OCI-LY7 (cell line): ENCODE data around the gene MARK2. TPM values are rescaled to one million over a fixed set of nuclear protein-coding genes. Genes with fewer than 3 reads are reported as not detected.
A peak's percentile ranks its signal among the peaks of the same experiment; 100 is the strongest.

Source experiments
- BruUV-seq: library from RNA; stranded (reverse); fragments of 400-500 nt; replicated peaks from 2 replicates; lab custom pipeline; 2021; lab: Mats Ljungman, UMichigan
- CTCF ChIA-PET: fragments of 300-600 bp; sonication (Branson Sonifier 250); formaldehyde crosslinking; loops from one replicate; lab custom pipeline; 2022; ENCODE audit warnings: antibody characterized with exemption; ENCODE audit not compliant: unreplicated experiment; lab: Charles Lee
- POLR2A ChIA-PET: fragments of 300-600 bp; sonication (Branson Sonifier 250); formaldehyde crosslinking; loops from one replicate; lab custom pipeline; 2022; ENCODE audit warnings: antibody characterized with exemption; lab: Charles Lee
- DNase-seq: peaks from one replicate; pipeline ENCODE4 v3.0.0-alpha.2; 2015; ENCODE audit warnings: low spot score
- H2AFZ ChIP-seq: fragments of 200-600 bp; sonication (generic), shearing (Covaris generic); 2 replicates; pipeline ENCODE4 v1.6.1; 2014; ENCODE audit warnings: mild to moderate bottlenecking, antibody characterized with exemption, low read length, moderate library complexity
- H3K27ac ChIP-seq: fragments of 200-600 bp; sonication (generic); 2 replicates; pipeline ENCODE4 v1.5.1; 2014; ENCODE audit warnings: mixed run types, low read depth, mild to moderate bottlenecking, moderate library complexity, low read length, inconsistent platforms; ENCODE audit not compliant: poor library complexity, severe bottlenecking
- H3K36me3 ChIP-seq: fragments of 200-600 bp; sonication (generic); 2 replicates; pipeline ENCODE4 v1.6.1; 2014; ENCODE audit warnings: mild to moderate bottlenecking, antibody characterized with exemption, low read length, moderate library complexity, mixed read lengths; ENCODE audit not compliant: insufficient read depth
- H3K4me1 ChIP-seq: fragments of 200-600 bp; sonication (generic); 2 replicates; pipeline ENCODE4 v1.5.1; 2014; ENCODE audit warnings: mild to moderate bottlenecking, low read length; ENCODE audit not compliant: insufficient read depth, poor library complexity, severe bottlenecking
- H3K4me2 ChIP-seq: fragments of 200-600 bp; sonication (generic); 2 replicates; pipeline ENCODE4 v1.6.1; 2014; ENCODE audit warnings: mild to moderate bottlenecking, low read length
- H3K4me3 ChIP-seq: fragments of 200-600 bp; sonication (generic); 2 replicates; pipeline ENCODE4 v1.5.1; 2014; ENCODE audit warnings: mild to moderate bottlenecking, low read depth, low read length; ENCODE audit not compliant: poor library complexity, severe bottlenecking
- H3K79me2 ChIP-seq: fragments of 200-600 bp; sonication (generic); 2 replicates; pipeline ENCODE4 v1.6.1; 2016; ENCODE audit warnings: low read depth, mild to moderate bottlenecking, low read length, moderate library complexity, mixed read lengths; ENCODE audit not compliant: insufficient read depth
- H3K9me2 ChIP-seq: fragments of 200-600 bp; sonication (generic); 2 replicates; pipeline ENCODE4 v1.6.1; 2016; ENCODE audit warnings: mild to moderate bottlenecking, low read length, mixed read lengths; ENCODE audit not compliant: insufficient read depth
- H3K9me3 ChIP-seq: fragments of 200-600 bp; sonication (generic); 2 replicates; pipeline ENCODE4 v1.6.1; 2014; ENCODE audit warnings: mild to moderate bottlenecking, mixed run types, low read length, mixed read lengths
- H4K20me1 ChIP-seq: fragments of 200-600 bp; sonication (generic); 2 replicates; pipeline ENCODE4 v1.6.1; 2014; ENCODE audit warnings: mild to moderate bottlenecking, antibody characterized with exemption, low read length, moderate library complexity, mixed read lengths; ENCODE audit not compliant: insufficient read depth
- EZH2phosphoT487 ChIP-seq: fragments of 200-600 bp; sonication (generic); IDR thresholded peaks from 2 replicates; pipeline ENCODE4 v1.6.1; 2018; ENCODE audit warnings: low read depth, borderline replicate concordance, mild to moderate bottlenecking, mixed run types, antibody characterized with exemption, low read length, moderate library complexity, mixed read lengths
- intact Hi-C: fragments of 100-400 bp; cut with micrococcal nuclease; formaldehyde crosslinking; loops from one replicate; pipeline ENCODE4 v1.10.0; 2022; ENCODE audit not compliant: unreplicated experiment
- total RNA-seq, 2 experiments: library from RNA; depleted of rRNA in 1 of 2; stranded (reverse); fragments of >200 nt in 1 of 2; shearing (Covaris generic) in 1 of 2; gene quantifications; 2 replicates each; pipeline ENCODE4 v1.2.3, GENCODE V29; 2014 to 2022
- TF ChIP-seq, protein P1 (sequence below): fragments of 200-600 bp; sonication (generic); conservative IDR thresholded peaks from 2 replicates; pipeline ENCODE4 v1.5.1; 2014; ENCODE audit warnings: mild to moderate bottlenecking, antibody characterized with exemption, low read length, moderate library complexity, mixed read lengths

MARK2 gene
- total RNA-seq, 2 experiments from 2014 or later: 22.7 to 45.4 TPM

DNA sequence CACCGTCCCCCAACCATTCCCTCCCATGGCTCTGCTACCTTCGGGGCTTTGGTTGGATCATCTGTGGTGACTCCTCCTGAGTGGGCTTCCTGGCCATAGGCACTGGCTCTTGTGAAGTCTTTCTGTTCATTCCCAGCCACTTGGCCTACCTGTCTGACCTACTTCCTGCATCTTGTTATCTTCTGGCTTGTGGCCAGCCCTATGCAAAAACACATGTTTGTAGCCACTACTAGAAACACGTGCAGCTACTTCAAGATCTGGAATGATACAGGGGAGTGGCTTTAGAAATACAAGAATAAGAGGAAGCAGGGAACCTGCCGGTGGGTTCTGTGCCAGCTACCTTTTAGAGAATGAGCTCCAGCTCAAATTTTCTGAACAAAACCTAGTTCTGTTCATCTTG lies 57.2 kb downstream of the MARK2 start:
- H3K4me1 ChIP-seq: peaks cover 4% of the 10 kb centered on the region
- intact Hi-C loops: no loop called here
- H2AFZ ChIP-seq: no peak overlapping the region
- H3K4me3 ChIP-seq: no peak overlapping the region
- H3K27ac ChIP-seq: no peak overlapping the region
- no peaks in the 10 kb centered on the region for H3K9me3 ChIP-seq
- no peaks in the 10 kb centered on the region for H3K9me2 ChIP-seq
- BruUV-seq: no TSS peak
- no peak for DNase-seq
- H4K20me1 ChIP-seq: 0 out of 2 replicates have a peak, but pooled peaks cover 3% of the 10 kb centered on the region
- no peak for TF ChIP-seq EZH2phosphoT487
- TF ChIP-seq, protein P1, sequence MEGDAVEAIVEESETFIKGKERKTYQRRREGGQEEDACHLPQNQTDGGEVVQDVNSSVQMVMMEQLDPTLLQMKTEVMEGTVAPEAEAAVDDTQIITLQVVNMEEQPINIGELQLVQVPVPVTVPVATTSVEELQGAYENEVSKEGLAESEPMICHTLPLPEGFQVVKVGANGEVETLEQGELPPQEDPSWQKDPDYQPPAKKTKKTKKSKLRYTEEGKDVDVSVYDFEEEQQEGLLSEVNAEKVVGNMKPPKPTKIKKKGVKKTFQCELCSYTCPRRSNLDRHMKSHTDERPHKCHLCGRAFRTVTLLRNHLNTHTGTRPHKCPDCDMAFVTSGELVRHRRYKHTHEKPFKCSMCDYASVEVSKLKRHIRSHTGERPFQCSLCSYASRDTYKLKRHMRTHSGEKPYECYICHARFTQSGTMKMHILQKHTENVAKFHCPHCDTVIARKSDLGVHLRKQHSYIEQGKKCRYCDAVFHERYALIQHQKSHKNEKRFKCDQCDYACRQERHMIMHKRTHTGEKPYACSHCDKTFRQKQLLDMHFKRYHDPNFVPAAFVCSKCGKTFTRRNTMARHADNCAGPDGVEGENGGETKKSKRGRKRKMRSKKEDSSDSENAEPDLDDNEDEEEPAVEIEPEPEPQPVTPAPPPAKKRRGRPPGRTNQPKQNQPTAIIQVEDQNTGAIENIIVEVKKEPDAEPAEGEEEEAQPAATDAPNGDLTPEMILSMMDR: no peak
- peaks cover 26% of the 10 kb centered on the region for H3K79me2 ChIP-seq
- peaks cover 90% of the 10 kb centered on the region for H3K36me3 ChIP-seq
- ChIA-PET CTCF (interaction anchor here (0.6 to 1.1 kb wide), 2 partner anchors 33 to 57 kb away, joined by 3 read pairs; partner anchors contain the start of gene MARK2), POLR2A (no interaction called here)
- no peak overlapping the region for H3K4me2 ChIP-seq

DNA sequence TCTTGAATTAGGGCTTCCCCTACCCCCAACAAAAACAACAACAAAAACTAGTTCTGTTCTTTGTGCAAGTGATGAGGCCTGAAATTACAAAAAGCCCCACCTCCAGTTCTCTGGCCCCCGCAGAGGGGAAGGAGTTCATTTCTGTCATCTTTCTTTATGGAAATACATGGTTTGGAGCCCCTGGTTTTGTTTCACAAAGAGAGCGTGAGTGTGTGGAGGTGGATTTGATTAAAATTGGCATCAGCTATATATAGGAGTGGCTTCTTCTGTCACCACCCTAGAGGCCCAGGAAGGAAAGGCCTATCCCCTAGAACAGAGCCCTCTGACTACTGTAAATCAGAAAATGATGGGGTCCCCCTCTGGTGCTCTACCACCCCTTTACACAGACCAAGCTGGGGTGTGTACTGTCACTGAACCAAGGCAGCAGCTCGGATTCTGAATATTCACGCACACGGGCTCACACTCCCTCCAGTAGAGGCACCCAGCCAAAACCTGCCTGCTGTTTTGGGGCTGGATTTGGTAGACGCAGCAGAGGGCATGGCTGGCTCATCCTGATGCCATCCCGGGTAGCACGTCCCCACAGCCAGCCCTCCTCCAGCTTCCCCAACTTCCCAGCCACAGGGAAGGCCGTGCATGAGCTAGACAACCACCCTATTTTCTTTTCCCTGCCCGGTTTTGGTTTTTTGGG lies 58.7 kb downstream of the MARK2 start:
- DNase-seq: no peak
- BruUV-seq: no TSS peak
- Histone ChIP-seq H3K79me2 (peaks cover 13% of the 10 kb centered on the region), H2AFZ (no peak overlapping the region), H3K4me1 (peaks cover 4% of the 10 kb centered on the region), H3K9me2 (no peaks in the 10 kb centered on the region), H3K36me3 (peaks cover 92% of the 10 kb centered on the region), H3K4me3 (no peak overlapping the region), H4K20me1 (0 out of 2 replicates have a peak, but pooled peaks cover 3% of the 10 kb centered on the region), H3K27ac (no peak overlapping the region), H3K9me3 (no peaks in the 10 kb centered on the region), H3K4me2 (no peak overlapping the region)
- intact Hi-C loops: no loop called here
- ChIA-PET POLR2A (no interaction called here), CTCF (interaction anchor here (0.5 to 1.4 kb wide), 2 partner anchors 9 to 23 kb away, joined by 3 read pairs; no protein-coding TSS in a partner anchor)
- no peak for TF ChIP-seq EZH2phosphoT487
- TF ChIP-seq, protein P1: no peak

DNA sequence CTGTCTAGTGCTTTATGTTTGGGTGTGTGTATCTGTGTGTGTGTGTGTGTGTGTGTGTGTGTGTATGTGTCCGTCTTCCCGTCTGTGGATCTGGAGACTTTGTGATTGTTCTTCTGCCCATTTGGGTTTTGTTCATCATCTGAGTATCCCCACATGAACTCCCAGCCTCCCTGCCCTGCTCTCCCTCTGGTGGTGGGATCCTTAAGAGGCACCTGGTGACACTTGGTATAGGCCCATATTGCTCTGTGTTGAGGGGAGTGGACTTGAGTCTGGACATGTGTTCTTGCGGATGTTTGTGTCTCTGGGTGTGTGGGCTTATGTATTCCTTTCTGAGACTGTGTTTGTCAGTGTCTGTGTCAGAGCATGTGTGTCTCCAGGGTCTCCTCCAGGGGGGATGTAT lies 62.8 kb downstream of the MARK2 start:
- BruUV-seq: no TSS peak
- ChIA-PET CTCF (no interaction called here), POLR2A (no interaction called here)
- Histone ChIP-seq H3K79me2 (no peaks in the 10 kb centered on the region), H3K4me2 (no peak overlapping the region), H3K27ac (no peak overlapping the region), H3K4me3 (no peak overlapping the region), H3K36me3 (peaks cover 95% of the 10 kb centered on the region), H3K4me1 (no peaks in the 10 kb centered on the region), H2AFZ (no peak overlapping the region), H3K9me3 (no peaks in the 10 kb centered on the region), H4K20me1 (no peaks in the 10 kb centered on the region), H3K9me2 (no peaks in the 10 kb centered on the region)
- DNase-seq: no peak
- TF ChIP-seq, protein P1: peak; percentile 43
- TF ChIP-seq EZH2phosphoT487: no peak
- intact Hi-C loops: no loop called here
